Mesothelial cell of epicardium (in vitro differentiated cells): ENCODE data around the gene CYBB. TPM values are rescaled to one million over a fixed set of nuclear protein-coding genes. Genes with fewer than 3 reads are reported as not detected.

ENCODE experiments used
- DNase-seq, 2 experiments: peaks; one replicate each; pipeline ENCODE4 v3.0.0; 2021; ENCODE audit warnings: low spot score in 2 of 2; ENCODE audit not compliant: unreplicated experiment in 2 of 2
- H3K27ac Mint-ChIP-seq: 2 replicates; pipeline ENCODE4 v1.8.0; 2021; ENCODE audit warnings: mixed read lengths
- H3K27me3 Mint-ChIP-seq: 2 replicates; pipeline ENCODE4 v1.8.0; 2021; ENCODE audit warnings: low read depth, mixed read lengths
- H3K36me3 Mint-ChIP-seq: 2 replicates; pipeline ENCODE4 v1.8.0; 2021; ENCODE audit warnings: mixed read lengths
- H3K4me1 Mint-ChIP-seq: 2 replicates; pipeline ENCODE4 v1.8.0; 2021; ENCODE audit warnings: mixed read lengths
- H3K4me3 Mint-ChIP-seq: 2 replicates; pipeline ENCODE4 v1.8.0; 2021; ENCODE audit warnings: mild to moderate bottlenecking, moderate library complexity, mixed read lengths
- H3K9me3 Mint-ChIP-seq: 2 replicates; pipeline ENCODE4 v1.8.0; 2021; ENCODE audit warnings: mixed read lengths
- CTCF ChIP-seq: fragments of 200-600 bp; sonication (generic); IDR thresholded peaks from one replicate; pipeline ENCODE4 v1.5.0; 2021; ENCODE audit warnings: antibody characterized with exemption; ENCODE audit not compliant: unreplicated experiment
- total RNA-seq: library from RNA; stranded (reverse); gene quantifications from 3 replicates; pipeline ENCODE4 v1.2.1, GENCODE V29; 2021

Gene CYBB
- total RNA-seq, 1 donor from 2014 or later: 0.07 TPM

DNA sequence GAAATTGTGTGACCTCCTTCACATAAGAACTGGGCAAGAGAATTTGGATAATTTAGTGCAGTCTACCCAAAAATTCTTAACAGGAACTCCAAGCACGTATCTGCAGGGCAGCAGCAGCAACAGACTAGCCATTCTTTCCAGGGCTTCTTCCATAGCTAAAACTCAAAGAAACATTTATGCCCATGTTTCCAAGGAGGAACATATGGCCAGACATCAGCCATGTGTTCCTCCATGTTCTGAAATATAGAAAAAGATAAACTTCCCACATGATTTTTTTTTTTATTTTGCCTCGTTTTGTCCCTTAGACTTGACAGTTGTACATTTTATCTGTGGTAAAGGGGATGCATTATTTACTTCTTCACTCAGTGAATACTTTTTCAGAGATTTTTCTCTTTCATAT is 27.6 kb upstream of the CYBB start:
- Mint-ChIP-seq H3K9me3 (peaks cover 16% of the 10 kb centered on the region), H3K36me3 (no peaks in the 10 kb centered on the region), H3K27ac (no peak overlapping the region), H3K4me3 (no peak overlapping the region), H3K4me1 (no peaks in the 10 kb centered on the region), H3K27me3 (no peaks in the 10 kb centered on the region)
- no peak for TF ChIP-seq CTCF
- DNase-seq: no peak

DNA sequence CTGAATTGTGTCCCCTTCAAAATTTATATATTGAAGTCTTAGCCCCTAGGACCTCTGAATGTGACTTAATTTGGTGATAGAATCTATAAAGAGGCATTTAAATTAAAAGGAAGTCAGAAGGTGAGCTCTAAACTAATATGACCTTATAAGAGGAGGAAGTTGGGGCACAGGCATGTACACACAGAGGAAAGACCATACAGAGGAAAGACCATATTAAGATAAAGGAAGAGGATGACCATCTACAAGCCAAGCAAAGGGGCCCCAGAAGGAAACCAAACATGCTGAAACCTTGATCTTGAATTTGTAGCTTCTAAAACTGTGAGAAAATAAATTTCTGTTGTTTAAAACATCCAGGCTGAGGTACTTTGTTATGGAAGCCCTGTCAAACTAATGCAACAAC is 26.9 kb upstream of the CYBB start:
- H3K27me3 Mint-ChIP-seq: no peaks in the 10 kb centered on the region
- H3K27ac Mint-ChIP-seq: no peak overlapping the region
- H3K9me3 Mint-ChIP-seq: peaks cover 18% of the 10 kb centered on the region
- H3K4me1 Mint-ChIP-seq: no peaks in the 10 kb centered on the region
- H3K36me3 Mint-ChIP-seq: no peaks in the 10 kb centered on the region
- TF ChIP-seq CTCF: no peak
- DNase-seq: no peak
- H3K4me3 Mint-ChIP-seq: no peak overlapping the region

GRCh38 chrX:37753384-37753783 is 26.5 kb upstream of the CYBB start:
- H3K9me3 Mint-ChIP-seq: peaks cover 20% of the 10 kb centered on the region
- H3K27me3 Mint-ChIP-seq: no peaks in the 10 kb centered on the region
- DNase-seq: no peak
- no peak for TF ChIP-seq CTCF
- H3K27ac Mint-ChIP-seq: no peak overlapping the region
- no peaks in the 10 kb centered on the region for H3K36me3 Mint-ChIP-seq
- H3K4me1 Mint-ChIP-seq: no peaks in the 10 kb centered on the region
- H3K4me3 Mint-ChIP-seq: no peak overlapping the region

GRCh38 chrX:37754516-37754915 is 25.3 kb upstream of the CYBB start:
- no peak for TF ChIP-seq CTCF
- Mint-ChIP-seq H3K4me1 (no peaks in the 10 kb centered on the region), H3K9me3 (peaks cover 16% of the 10 kb centered on the region), H3K27me3 (no peaks in the 10 kb centered on the region), H3K27ac (no peak overlapping the region), H3K36me3 (no peaks in the 10 kb centered on the region), H3K4me3 (no peak overlapping the region)
- no peak for DNase-seq

DNA sequence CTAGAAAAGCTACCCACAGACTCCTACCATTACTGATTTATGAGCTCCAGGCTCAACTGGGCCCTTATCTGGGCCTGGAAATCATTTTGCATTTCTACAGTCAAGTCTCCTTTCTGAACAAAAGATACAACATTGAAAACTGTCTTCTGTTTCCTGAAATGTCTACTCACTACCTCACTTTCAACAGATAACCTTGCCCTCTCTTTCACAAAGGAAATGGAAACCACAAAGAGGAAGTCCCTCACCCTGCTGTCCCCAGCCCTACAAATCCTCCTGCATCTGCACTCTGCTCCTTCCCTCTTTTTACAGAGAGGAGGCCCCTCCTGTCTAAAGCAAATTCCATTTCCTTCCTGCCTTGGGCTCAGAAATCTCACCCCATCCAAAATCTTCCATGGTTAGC is 24.8 kb upstream of the CYBB start:
- H3K27me3 Mint-ChIP-seq: no peaks in the 10 kb centered on the region
- H3K9me3 Mint-ChIP-seq: peaks cover 20% of the 10 kb centered on the region
- H3K4me3 Mint-ChIP-seq: no peak overlapping the region
- no peaks in the 10 kb centered on the region for H3K36me3 Mint-ChIP-seq
- DNase-seq: no peak
- H3K4me1 Mint-ChIP-seq: no peaks in the 10 kb centered on the region
- H3K27ac Mint-ChIP-seq: no peak overlapping the region
- no peak for TF ChIP-seq CTCF

DNA sequence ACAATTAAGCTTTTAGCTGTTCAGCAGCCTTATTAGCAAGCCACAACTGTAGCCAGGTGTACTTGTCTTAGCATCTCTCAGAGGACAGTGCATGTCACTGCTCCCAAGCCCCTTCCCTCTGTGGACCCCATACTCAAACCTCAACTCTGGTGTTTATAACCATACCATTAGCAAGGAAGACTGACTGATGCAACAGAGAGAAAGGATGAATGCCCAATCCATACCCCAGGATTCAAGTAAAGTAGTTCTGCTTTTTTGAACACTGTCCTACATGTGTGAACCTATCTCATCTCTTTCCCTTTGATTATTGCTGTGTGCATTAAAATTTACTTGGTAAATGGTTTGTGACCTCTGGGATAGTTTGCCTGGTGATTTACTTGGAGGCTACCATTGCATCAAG is 22.8 kb upstream of the CYBB start:
- Mint-ChIP-seq H3K9me3 (peaks cover 23% of the 10 kb centered on the region), H3K27ac (no peak overlapping the region), H3K27me3 (no peaks in the 10 kb centered on the region), H3K36me3 (no peaks in the 10 kb centered on the region), H3K4me3 (no peak overlapping the region), H3K4me1 (no peaks in the 10 kb centered on the region)
- TF ChIP-seq CTCF: no peak
- no peak for DNase-seq
